HCEC 1CT (cell line): Measurements from ENCODE around the gene HCLS1.
"Not testable (repeated sequence)": the region's sequence is repeated elsewhere in the genome, so short reads cannot be mapped to it uniquely, and the experiment has no call there.

Experiments used
- DNase-seq: peaks from one replicate; pipeline ENCODE4 v3.0.0-alpha.2; 2017

The HCLS1 gene

GRCh38 chr3:121654493-121655385, 6.0 kb downstream of the HCLS1 start:
- DNase-seq: no peak

DNA sequence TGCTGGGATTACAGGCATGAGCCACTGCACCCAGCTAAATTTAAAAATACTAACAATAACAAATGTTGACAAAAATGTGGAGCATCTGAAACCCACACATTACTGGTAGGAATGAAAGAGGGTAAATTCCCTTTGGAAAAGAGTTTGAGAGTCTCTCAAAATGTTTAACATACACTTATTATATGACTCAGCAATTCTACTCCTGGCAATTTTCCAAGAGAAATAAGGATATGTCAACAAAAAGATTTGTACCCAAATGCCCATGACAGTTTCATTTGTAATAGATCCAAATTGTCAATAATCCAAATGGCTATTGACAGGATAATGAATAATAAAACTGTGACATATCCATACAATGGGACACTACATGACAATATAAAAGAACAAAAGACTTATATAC, 9.0 kb downstream of the HCLS1 start:
- DNase-seq: peak; percentile 4

- DNase-seq: peak; percentile 54
These were observed 11.1 kb downstream of the HCLS1 start for GRCh38 chr3:121649645-121650044.

- no peak for DNase-seq
These were observed 12.3 kb downstream of the HCLS1 start for GRCh38 chr3:121648219-121648958.

DNA sequence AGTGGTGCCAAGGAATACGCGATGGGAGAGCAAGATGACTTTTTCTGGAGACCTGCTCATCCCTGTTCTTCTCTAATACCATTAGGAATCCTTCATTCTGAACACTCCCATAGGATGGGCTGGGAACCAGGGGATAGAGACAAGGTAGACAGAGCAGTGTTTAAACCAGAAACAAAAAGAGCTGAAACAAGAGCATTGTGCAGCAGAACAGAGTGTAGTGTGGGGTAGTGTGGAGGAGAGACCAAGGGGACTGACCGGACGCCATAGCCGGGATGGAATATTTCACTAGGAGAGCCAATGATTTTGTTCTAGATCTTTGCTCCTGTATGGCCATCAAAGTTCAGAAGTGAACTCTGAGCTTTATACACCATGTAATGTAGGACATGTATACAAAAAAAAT, 15.6 kb downstream of the HCLS1 start:
- DNase-seq: no peak

- DNase-seq: no peak
These were observed 17.9 kb downstream of the HCLS1 start for GRCh38 chr3:121642601-121643314.

- DNase-seq: no peak
These were observed 19.6 kb downstream of the HCLS1 start for GRCh38 chr3:121641127-121641526.

- DNase-seq: no peak
These were observed 22.8 kb downstream of the HCLS1 start for GRCh38 chr3:121637922-121638321.

DNA sequence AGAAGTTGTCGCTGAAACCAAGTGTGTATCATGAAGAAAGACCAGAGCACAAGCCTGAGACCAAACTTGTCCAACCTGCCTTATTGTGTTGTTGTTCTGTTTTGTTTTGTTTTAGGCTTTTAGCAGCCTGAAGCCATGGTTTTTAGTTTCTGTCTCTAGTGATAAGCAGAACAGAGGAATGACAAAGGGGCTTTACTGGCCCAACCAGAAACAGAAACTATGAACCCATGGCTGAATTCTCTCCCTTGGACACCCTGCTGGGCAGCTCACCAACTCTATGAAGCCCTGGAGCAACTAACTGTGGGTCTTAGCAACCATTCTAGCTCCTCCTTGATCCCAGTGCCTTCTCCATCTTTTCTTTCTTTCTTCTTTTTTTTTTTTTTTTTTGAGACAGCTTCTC, 30.3 kb downstream of the HCLS1 start:
- no peak for DNase-seq

GRCh38 chr3:121629601-121630000, 31.1 kb downstream of the HCLS1 start:
- no peak for DNase-seq

GRCh38 chr3:121627622-121628021, 33.1 kb downstream of the HCLS1 start:
- DNase-seq: no peak

- no peak for DNase-seq
These were observed 33.5 kb downstream of the HCLS1 start for GRCh38 chr3:121627211-121627610.

GRCh38 chr3:121626495-121626894, 34.2 kb downstream of the HCLS1 start:
- DNase-seq: no peak

DNA sequence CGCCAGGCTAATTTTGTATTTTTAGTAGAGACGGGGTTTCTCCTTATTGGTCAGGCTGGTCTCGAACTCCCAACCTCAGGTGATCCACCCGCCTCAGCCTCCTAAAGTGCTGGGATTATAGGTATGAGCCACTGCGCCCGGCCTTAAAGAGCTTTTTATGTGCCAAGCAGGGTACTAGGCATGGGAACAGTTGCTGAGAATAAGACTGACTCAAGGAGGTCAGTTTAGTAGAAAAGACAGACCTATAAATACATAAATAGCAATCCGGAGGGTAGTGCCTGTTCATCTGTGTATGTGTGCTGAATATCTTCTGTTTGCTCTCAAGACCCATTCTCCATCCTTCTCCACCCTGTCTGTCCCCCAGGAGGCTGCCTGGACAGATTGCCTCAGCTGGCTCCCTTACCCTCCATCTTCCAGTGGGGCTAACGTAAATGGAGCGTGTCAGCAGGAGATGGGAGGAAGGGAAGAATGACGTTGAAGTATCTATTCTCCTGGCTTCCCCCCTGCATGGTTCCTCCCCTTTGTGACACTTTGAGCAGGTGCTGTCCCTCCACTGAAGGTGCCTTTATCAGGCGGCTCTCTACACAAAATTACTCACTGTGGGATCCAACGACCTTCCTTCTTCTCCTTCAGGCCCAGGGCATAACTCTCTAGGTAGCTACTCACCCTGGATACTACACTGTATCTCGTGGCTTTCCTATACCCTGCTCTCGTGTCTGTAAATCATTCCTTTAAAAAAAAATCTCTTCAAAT, 36.4 kb downstream of the HCLS1 start:
- DNase-seq: no peak

DNA sequence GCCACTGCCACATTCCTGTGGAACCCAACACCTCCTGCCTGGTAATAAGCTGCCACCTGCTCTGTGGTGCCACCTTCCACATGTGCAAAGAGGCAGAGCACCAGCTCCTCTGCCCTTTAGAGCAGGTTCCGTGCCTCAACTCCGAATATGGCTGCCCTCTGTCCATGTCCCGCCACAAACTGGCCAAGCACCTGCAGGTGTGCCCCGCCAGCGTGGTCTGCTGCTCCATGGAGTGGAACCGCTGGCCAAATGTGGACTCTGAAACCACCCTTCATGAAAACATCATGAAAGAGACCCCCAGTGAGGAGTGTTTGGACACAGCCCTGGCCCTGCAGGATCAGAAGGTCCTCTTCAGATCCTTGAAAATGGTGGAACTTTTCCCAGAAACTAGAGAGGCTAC, 39.2 kb downstream of the HCLS1 start:
- no peak for DNase-seq

GRCh38 chr3:121619691-121620090, 41.0 kb downstream of the HCLS1 start:
- no peak for DNase-seq

DNA sequence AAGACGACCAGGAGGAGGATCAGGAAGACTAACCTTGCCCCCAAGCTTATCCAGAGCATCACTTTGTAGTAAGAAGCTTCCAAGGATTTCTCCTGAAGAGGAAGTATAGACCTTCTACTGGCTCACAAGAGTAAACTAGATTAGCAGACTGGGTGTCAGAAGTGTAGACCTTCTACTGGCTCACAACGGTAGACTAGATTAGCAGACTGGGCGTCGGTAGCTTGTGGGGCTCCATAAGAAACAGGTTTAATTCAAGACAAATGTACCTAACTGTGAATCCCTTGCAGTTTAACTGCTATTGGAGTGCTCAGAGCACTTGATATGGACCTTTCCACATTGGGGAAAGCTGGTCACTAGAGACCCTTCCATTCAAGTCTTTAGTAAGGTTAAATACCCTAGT, 54.6 kb downstream of the HCLS1 start:
- no peak for DNase-seq

DNA sequence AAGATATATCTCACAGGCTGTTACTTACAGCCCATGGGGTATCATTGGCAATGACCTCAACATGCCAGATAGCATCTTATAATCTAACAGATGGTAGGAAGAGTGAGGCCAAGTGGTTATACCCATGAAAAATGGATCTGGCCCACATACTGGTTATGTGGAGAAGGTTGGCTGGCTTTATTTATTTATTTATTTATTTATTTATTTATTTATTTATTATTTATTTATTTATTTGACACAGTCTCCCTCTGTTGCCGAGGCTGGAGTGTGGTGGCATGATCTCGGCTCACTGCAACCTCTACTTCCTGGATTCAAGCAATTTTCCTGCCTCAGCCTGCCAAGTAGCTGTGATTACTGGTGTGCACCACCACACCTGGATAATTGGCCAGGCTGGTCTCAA, 55.9 kb downstream of the HCLS1 start:
- no peak for DNase-seq

DNA sequence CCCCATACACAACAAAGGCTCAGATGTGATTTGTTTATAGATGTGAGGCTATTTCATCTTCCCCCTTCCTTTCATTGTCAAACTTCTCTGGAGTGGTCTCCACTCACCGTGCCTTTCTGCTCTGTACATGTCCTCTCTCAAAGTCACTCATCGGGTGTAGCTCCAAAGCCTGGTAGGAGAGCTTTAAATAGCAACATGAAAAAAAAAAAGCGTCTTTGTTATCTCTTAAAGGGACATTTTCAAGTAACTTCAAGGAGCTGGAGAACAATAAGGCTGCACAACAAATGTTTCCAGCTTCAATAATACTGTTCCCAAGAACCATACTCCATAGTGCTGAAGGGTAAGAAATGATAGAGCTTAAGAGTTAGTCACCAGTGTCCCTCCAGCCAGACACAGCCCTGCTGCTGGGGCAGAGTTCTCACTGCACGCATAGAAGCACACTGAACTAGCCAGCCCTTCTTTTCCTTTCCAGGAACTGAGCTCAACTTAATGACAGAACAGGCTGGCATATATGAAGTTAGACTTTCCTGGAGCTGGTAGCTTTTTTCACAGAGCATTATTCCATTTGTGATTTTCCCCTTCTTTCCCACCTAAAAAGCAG, 59.4 kb downstream of the HCLS1 start:
- DNase-seq: no peak

- not testable (repeated sequence) for DNase-seq
These were observed 60.8 kb downstream of the HCLS1 start for GRCh38 chr3:121599900-121600299.

DNA sequence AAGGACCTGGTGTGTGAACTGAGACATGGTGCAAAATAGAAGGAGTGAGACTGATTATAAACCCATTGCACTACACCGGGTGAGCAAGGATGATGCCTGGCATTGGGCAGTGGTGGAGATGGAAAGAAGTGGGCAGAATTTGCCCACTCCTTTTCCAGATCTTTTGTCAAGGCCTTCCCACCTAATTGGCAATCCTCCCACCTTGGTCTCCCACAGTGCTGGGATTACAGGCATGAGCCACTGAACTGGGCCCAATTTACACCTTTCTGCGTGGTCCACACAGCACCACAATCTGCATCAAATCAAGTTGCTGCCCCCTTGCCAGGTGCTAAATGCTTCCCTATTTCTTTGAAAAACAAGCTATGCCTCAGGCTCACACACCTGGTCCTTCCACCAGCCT, 62.1 kb downstream of the HCLS1 start:
- no peak for DNase-seq

GRCh38 chr3:121595765-121596406, 64.8 kb downstream of the HCLS1 start:
- no peak for DNase-seq
